ENCODE data around the gene GGCX. TPM values are rescaled to one million over a fixed set of nuclear protein-coding genes. Genes with fewer than 3 reads are reported as not detected.
A peak's percentile ranks its signal among the peaks of the same experiment; 100 is the strongest.

Gene GGCX
- total and polyA plus RNA-seq, 9 of the 15 experiments (the other 6 are each of a cell fraction or from before 2014, with no cell fraction given): 14.4 to 47.1 (median 28.1) TPM

GRCh38 chr2:85602476-85603234 is 41.4 kb upstream of the GGCX start, which contains the start of gene TMEM150A (continued):
- TF ChIP-seq NKRF (IDR thresholded peaks at IDR 0.05; ENCODE audit: borderline replicate concordance): peak; percentile 99
- no peak for TF ChIP-seq ZNF121 (CRISPR knock-in tag; conservative IDR thresholded peaks at IDR 0.05)
- TF ChIP-seq RBM22 (IDR thresholded peaks at IDR 0.05; ENCODE audit: low read depth, low read length, poor library complexity, severe bottlenecking): peak; percentile 37
- TF ChIP-seq RBBP5 (IDR thresholded peaks at IDR 0.05; ENCODE audit: borderline replicate concordance, insufficient read depth, low read length, poor library complexity, severe bottlenecking): peak; percentile 44
- TF ChIP-seq, protein P1, sequence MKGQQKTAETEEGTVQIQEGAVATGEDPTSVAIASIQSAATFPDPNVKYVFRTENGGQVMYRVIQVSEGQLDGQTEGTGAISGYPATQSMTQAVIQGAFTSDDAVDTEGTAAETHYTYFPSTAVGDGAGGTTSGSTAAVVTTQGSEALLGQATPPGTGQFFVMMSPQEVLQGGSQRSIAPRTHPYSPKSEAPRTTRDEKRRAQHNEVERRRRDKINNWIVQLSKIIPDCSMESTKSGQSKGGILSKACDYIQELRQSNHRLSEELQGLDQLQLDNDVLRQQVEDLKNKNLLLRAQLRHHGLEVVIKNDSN (CRISPR knock-in tag; IDR thresholded peaks at IDR 0.05): 0 out of 2 replicates have a peak, but pooled peaks have one; percentile 7
- no peak for TF ChIP-seq NR2C1 (IDR thresholded peaks at IDR 0.05)
- TF ChIP-seq NR2C1 (tag; IDR thresholded peaks at IDR 0.05): 0 out of 2 replicates have a peak, but pooled peaks have one; percentile 9
- no peak for TF ChIP-seq ZNF134 (CRISPR knock-in tag; conservative IDR thresholded peaks at IDR 0.05)
- TF ChIP-seq ZBTB7A (IDR thresholded peaks at IDR 0.05; ENCODE audit: borderline replicate concordance, control insufficient read depth, low read depth, low read length): peak; percentile 67; the same call in 1 of the 2 replicates
- no peak for TF ChIP-seq ID3 (CRISPR knock-in tag; IDR thresholded peaks at IDR 0.05)
- TF ChIP-seq ID3 (tag; IDR thresholded peaks at IDR 0.05): peak; percentile 36; the same call in 1 of the 2 replicates
- TF ChIP-seq ATF3 (IDR thresholded peaks at IDR 0.05): no peak
- peak; percentile 39; the same call in 1 of the 2 replicates for TF ChIP-seq ATF3 (CRISPR knock-in tag; conservative IDR thresholded peaks at IDR 0.05)
- TF ChIP-seq CREM (IDR thresholded peaks at IDR 0.05; ENCODE audit: low read depth): peak; percentile 95
- no peak for TF ChIP-seq CBFA2T2 (conservative IDR thresholded peaks at IDR 0.05)
- TF ChIP-seq PREB (CRISPR knock-in tag; IDR thresholded peaks at IDR 0.05): 0 out of 2 replicates have a peak, but pooled peaks have one; percentile 4
- peak; percentile 88 for TF ChIP-seq CCNT2 (IDR thresholded peaks at IDR 0.05; ENCODE audit: borderline replicate concordance, extremely low read depth, insufficient read length, low read depth, low read length)

Measured in K562 (cell line).